VCaP (cell line): ENCODE results near the gene PLCE1.

Experiments used
- H3K27ac ChIP-seq: fragments of 450-650 bp; 2 replicates; pipeline ENCODE4 v1.5.1; 2017
- CTCF ChIP-seq: fragments of 450-650 bp; conservative IDR thresholded peaks from 2 replicates; pipeline ENCODE4 v1.5.1; 2017; ENCODE audit warnings: mild to moderate bottlenecking, moderate library complexity

Gene PLCE1

GRCh38 chr10:94037286-94037685 is 43.6 kb downstream of the PLCE1 start:
- no peak for TF ChIP-seq CTCF
- H3K27ac ChIP-seq: no peak overlapping the region

- no peak for TF ChIP-seq CTCF
- no peak overlapping the region for H3K27ac ChIP-seq
These were observed 44.3 kb downstream of the PLCE1 start for GRCh38 chr10:94038024-94038423.

- H3K27ac ChIP-seq: no peak overlapping the region
- no peak for TF ChIP-seq CTCF
These were observed 47.5 kb downstream of the PLCE1 start for GRCh38 chr10:94041206-94041605.

GRCh38 chr10:94042001-94042833 is 48.5 kb downstream of the PLCE1 start:
- TF ChIP-seq CTCF: no peak
- H3K27ac ChIP-seq: no peak overlapping the region

GRCh38 chr10:94042834-94043175 is 49.1 kb downstream of the PLCE1 start:
- no peak for TF ChIP-seq CTCF
- no peak overlapping the region for H3K27ac ChIP-seq
